K562 (cell line): ENCODE measurements around the gene LRRC37A3. TPM values are rescaled to one million over a fixed set of nuclear protein-coding genes. Genes with fewer than 3 reads are reported as not detected.

Source experiments
- CTBP1 ChIP-seq: fragments of 450-650 bp; IDR thresholded peaks from 2 replicates; pipeline ENCODE4 v1.6.1; 2016; ENCODE audit warnings: borderline replicate concordance
- CXXC5 ChIP-seq: fragments of 250-450 bp; sonication (Bioruptor Pico); IDR thresholded peaks from 2 replicates; pipeline ENCODE4 v1.8.0; 2022; ENCODE audit warnings: inconsistent platforms, mild to moderate bottlenecking, moderate library complexity
- DPF2 ChIP-seq: fragments of 450-650 bp; IDR thresholded peaks from 2 replicates; pipeline ENCODE4 v1.6.1; 2016
- ESRRA ChIP-seq: fragments of 450-650 bp; IDR thresholded peaks from 2 replicates; pipeline ENCODE4 v1.6.1; 2014; ENCODE audit warnings: low read depth, mild to moderate bottlenecking, moderate library complexity, borderline replicate concordance
- HDGF ChIP-seq: fragments of 450-650 bp; IDR thresholded peaks from 2 replicates; pipeline ENCODE4 v1.6.1; 2016
- HMGN3 ChIP-seq: IDR thresholded peaks from 2 replicates; pipeline ENCODE4 v1.6.1; 2011; ENCODE audit warnings: borderline replicate concordance, low read depth, mild to moderate bottlenecking, mixed read lengths, low read length; ENCODE audit not compliant: insufficient read length; ENCODE audit errors: extremely low read depth
- KDM4B ChIP-seq, 2 experiments: fragments of 450-650 bp in 1 of 2; sonication (generic) in 1 of 2; IDR thresholded peaks; 2 replicates each; pipeline ENCODE4 v1.6.1; 2016 to 2017; ENCODE audit warnings: borderline replicate concordance in 2 of 2, antibody characterized with exemption in 1 of 2, low read depth in 1 of 2, mild to moderate bottlenecking in 1 of 2
- L3MBTL2 ChIP-seq: fragments of 450-650 bp; IDR thresholded peaks from 2 replicates; pipeline ENCODE4 v1.6.1; 2016; ENCODE audit warnings: mild to moderate bottlenecking, moderate library complexity
- POU5F1 ChIP-seq: fragments of 150-350 bp; IDR thresholded peaks from 2 replicates; pipeline ENCODE4 v1.6.1; 2014; ENCODE audit warnings: borderline replicate concordance, low read length, low read depth, mild to moderate bottlenecking; ENCODE audit not compliant: partially characterized antibody
- SMC3 ChIP-seq: conservative IDR thresholded peaks from 2 replicates; pipeline ENCODE4 v1.6.1; 2011; ENCODE audit warnings: low read depth, low read length, improper control_type of control experiment; ENCODE audit not compliant: insufficient read depth
- ZNF133 ChIP-seq: fragments of 250-450 bp; sonication (Bioruptor Pico); IDR thresholded peaks from 2 replicates; pipeline ENCODE4 v1.4.0; 2020; ENCODE audit warnings: mild to moderate bottlenecking
- polyA plus RNA-seq, 8 experiments: library from polyadenylated mRNA; depleted of rRNA in 4 of 8; stranded (reverse) in 5 of 8; unstranded in 3 of 8; fragments of >200 nt; fragmentation: Nextera tagmentation in 2 of 8; fragmentation: Illumina TruSeq in 1 of 8; extraction: Ambion mirVana in 2 of 8; extraction: Trizol in 1 of 8; gene quantifications; 2 replicates each; pipeline versions ENCODE4 v1.2.1 to v1.2.3, GENCODE V29; 2011 to 2014; ENCODE audit warnings: inconsistent platforms in 1 of 8, missing spikeins in 1 of 8
- total RNA-seq, 7 experiments: library from RNA; depleted of rRNA in 6 of 7; stranded (reverse); fragments of >200 nt in 6 of 7; fragmentation: Illumina TruSeq in 2 of 7; extraction: Trizol in 2 of 7; gene quantifications; 2 replicates each; pipeline versions ENCODE4 v1.2.1 to v1.2.3, GENCODE V29; 2011 to 2021; ENCODE audit warnings: low replicate concordance in 1 of 7
- TF ChIP-seq, protein P1 (sequence below): IDR thresholded peaks from 2 replicates; pipeline ENCODE4 v1.6.1; 2011; ENCODE audit warnings: borderline replicate concordance, low read depth, mild to moderate bottlenecking, moderate library complexity, low read length; ENCODE audit not compliant: insufficient read depth, poor library complexity, severe bottlenecking
- TF ChIP-seq, protein P2 (sequence below), 3 experiments: fragments of 200-800 bp in 1 of 3; fragments of 250-450 bp in 1 of 3; fragments of 450-650 bp in 1 of 3; sonication (Bioruptor Pico) in 1 of 3; sonication (Bioruptor generic) in 1 of 3; formaldehyde crosslinking in 1 of 3; IDR thresholded peaks; 2 replicates each; pipeline versions ENCODE4 v1.6.1 to v1.8.0; 2016 to 2022; ENCODE audit warnings: mild to moderate bottlenecking in 2 of 3, missing genetic modification characterization in 2 of 3, missing compliant biosample characterization in 1 of 3, moderate library complexity in 1 of 3
- TF ChIP-seq, protein P3 (sequence below), 2 experiments: IDR thresholded peaks; 2 replicates each; pipeline ENCODE4 v1.6.1; 2012; ENCODE audit warnings: improper control_type of control experiment in 2 of 2, low read depth in 2 of 2, low read length in 2 of 2, borderline replicate concordance in 1 of 2
- TF ChIP-seq, protein P4 (sequence below), 2 experiments: fragments of 450-650 bp in 1 of 2; sonication (generic) in 1 of 2; formaldehyde crosslinking in 1 of 2; IDR thresholded peaks in 1 of 2; conservative IDR thresholded peaks in 1 of 2; 2 replicates each; pipeline versions ENCODE4 v1.6.1 to v1.8.1; 2016 to 2023; ENCODE audit warnings: mild to moderate bottlenecking in 2 of 2, moderate library complexity in 2 of 2, inconsistent platforms in 1 of 2, missing genetic modification reagents in 1 of 2

The LRRC37A3 gene
- total and polyA plus RNA-seq, 9 of the 15 experiments (the other 6 are each of a cell fraction or from before 2014, with no cell fraction given) = 0.14 to 5.9 (median 2.2) TPM

DNA sequence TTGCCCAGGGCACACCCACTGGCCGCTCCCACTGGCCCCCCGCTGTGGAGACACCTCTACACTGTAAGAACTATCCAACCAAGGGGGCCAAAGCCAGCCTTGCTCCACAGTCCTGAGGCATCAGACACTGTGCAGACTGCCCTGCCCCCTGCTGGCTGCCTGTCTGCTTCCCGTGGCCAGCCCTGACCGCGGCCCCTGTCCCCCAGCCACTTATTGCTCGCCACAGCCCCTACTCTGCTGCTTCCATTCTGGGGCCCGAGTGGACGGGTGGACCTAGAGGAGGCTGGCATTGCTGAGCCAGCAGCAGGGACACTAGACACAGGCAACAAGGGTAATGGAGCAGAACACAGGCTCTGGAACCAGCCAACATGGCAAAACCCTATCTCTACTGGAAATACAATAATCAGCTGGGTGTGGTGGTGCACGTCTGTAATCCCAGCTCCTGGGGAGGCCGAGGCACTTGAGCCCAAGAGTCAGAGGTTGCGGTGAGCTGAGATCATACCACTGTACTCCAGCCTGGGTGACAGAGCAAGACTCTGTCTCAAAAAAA is 19.7 kb upstream of the LRRC37A3 start (continued):
- TF ChIP-seq, protein P1, sequence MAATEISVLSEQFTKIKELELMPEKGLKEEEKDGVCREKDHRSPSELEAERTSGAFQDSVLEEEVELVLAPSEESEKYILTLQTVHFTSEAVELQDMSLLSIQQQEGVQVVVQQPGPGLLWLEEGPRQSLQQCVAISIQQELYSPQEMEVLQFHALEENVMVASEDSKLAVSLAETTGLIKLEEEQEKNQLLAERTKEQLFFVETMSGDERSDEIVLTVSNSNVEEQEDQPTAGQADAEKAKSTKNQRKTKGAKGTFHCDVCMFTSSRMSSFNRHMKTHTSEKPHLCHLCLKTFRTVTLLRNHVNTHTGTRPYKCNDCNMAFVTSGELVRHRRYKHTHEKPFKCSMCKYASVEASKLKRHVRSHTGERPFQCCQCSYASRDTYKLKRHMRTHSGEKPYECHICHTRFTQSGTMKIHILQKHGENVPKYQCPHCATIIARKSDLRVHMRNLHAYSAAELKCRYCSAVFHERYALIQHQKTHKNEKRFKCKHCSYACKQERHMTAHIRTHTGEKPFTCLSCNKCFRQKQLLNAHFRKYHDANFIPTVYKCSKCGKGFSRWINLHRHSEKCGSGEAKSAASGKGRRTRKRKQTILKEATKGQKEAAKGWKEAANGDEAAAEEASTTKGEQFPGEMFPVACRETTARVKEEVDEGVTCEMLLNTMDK = peak; percentile 38
- TF ChIP-seq ESRRA = 0 out of 2 replicates have a peak, but pooled peaks have one; percentile 36
- peak; percentile 14; the same call in 1 of the 2 replicates for TF ChIP-seq CXXC5 (CRISPR knock-in tag)
- TF ChIP-seq, protein P2, sequence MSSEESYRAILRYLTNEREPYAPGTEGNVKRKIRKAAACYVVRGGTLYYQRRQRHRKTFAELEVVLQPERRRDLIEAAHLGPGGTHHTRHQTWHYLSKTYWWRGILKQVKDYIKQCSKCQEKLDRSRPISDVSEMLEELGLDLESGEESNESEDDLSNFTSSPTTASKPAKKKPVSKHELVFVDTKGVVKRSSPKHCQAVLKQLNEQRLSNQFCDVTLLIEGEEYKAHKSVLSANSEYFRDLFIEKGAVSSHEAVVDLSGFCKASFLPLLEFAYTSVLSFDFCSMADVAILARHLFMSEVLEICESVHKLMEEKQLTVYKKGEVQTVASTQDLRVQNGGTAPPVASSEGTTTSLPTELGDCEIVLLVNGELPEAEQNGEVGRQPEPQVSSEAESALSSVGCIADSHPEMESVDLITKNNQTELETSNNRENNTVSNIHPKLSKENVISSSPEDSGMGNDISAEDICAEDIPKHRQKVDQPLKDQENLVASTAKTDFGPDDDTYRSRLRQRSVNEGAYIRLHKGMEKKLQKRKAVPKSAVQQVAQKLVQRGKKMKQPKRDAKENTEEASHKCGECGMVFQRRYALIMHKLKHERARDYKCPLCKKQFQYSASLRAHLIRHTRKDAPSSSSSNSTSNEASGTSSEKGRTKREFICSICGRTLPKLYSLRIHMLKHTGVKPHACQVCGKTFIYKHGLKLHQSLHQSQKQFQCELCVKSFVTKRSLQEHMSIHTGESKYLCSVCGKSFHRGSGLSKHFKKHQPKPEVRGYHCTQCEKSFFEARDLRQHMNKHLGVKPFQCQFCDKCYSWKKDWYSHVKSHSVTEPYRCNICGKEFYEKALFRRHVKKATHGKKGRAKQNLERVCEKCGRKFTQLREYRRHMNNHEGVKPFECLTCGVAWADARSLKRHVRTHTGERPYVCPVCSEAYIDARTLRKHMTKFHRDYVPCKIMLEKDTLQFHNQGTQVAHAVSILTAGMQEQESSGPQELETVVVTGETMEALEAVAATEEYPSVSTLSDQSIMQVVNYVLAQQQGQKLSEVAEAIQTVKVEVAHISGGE (CRISPR knock-in tag; IDR thresholded peaks at IDR 0.05) = 0 out of 6 replicates have a peak, but pooled peaks of 1 of the 3 experiments have one; percentile 17
- TF ChIP-seq POU5F1 = no peak
- no peak for TF ChIP-seq HDGF
- TF ChIP-seq, protein P3, sequence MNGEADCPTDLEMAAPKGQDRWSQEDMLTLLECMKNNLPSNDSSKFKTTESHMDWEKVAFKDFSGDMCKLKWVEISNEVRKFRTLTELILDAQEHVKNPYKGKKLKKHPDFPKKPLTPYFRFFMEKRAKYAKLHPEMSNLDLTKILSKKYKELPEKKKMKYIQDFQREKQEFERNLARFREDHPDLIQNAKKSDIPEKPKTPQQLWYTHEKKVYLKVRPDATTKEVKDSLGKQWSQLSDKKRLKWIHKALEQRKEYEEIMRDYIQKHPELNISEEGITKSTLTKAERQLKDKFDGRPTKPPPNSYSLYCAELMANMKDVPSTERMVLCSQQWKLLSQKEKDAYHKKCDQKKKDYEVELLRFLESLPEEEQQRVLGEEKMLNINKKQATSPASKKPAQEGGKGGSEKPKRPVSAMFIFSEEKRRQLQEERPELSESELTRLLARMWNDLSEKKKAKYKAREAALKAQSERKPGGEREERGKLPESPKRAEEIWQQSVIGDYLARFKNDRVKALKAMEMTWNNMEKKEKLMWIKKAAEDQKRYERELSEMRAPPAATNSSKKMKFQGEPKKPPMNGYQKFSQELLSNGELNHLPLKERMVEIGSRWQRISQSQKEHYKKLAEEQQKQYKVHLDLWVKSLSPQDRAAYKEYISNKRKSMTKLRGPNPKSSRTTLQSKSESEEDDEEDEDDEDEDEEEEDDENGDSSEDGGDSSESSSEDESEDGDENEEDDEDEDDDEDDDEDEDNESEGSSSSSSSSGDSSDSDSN (IDR thresholded peaks at IDR 0.05; ENCODE audit: borderline replicate concordance in 1 of 2, low read depth in 2 of 2, low read length in 2 of 2) = 0 out of 4 replicates have a peak, but pooled peaks of 1 of the 2 experiments have one; percentile 34
- peak; percentile 22 for TF ChIP-seq HMGN3
- TF ChIP-seq ZNF133 (CRISPR knock-in tag) = 0 out of 2 replicates have a peak, but pooled peaks have one; percentile 75
- peak; percentile 42; the same call in 1 of the 2 replicates for TF ChIP-seq DPF2
- TF ChIP-seq CTBP1 = peak; percentile 77; the same call in 1 of the 2 replicates
- TF ChIP-seq KDM4B (IDR thresholded peaks at IDR 0.05; ENCODE audit: borderline replicate concordance in 2 of 2, low read depth in 1 of 2) = peak in 1 of 2 experiments; percentile 55; a peak in 1 of 4 replicates
- peak; percentile 35; the same call in 1 of the 2 replicates for TF ChIP-seq L3MBTL2
- TF ChIP-seq SMC3 = peak; percentile 73
- TF ChIP-seq, protein P4, sequence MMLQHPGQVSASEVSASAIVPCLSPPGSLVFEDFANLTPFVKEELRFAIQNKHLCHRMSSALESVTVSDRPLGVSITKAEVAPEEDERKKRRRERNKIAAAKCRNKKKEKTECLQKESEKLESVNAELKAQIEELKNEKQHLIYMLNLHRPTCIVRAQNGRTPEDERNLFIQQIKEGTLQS (IDR thresholded peaks at IDR 0.05) = 0 out of 2 replicates have a peak, but pooled peaks have one; percentile 7
- TF ChIP-seq, protein P4 (CRISPR knock-in tag; conservative IDR thresholded peaks at IDR 0.05) = no peak; the same call in 1 of the 2 replicates
